A204.1 (cell line): ENCODE results near the gene STK32C.
"Not testable (repeated sequence)": the region's sequence is repeated elsewhere in the genome, so short reads cannot be mapped to it uniquely, and the experiment has no call there.

Experiments
- FAIRE-seq: peaks from 2 replicates; lab custom pipeline; 2012; peaks lifted over from hg19 to GRCh38; lab: Jason Lieb, UNC

The STK32C gene

DNA sequence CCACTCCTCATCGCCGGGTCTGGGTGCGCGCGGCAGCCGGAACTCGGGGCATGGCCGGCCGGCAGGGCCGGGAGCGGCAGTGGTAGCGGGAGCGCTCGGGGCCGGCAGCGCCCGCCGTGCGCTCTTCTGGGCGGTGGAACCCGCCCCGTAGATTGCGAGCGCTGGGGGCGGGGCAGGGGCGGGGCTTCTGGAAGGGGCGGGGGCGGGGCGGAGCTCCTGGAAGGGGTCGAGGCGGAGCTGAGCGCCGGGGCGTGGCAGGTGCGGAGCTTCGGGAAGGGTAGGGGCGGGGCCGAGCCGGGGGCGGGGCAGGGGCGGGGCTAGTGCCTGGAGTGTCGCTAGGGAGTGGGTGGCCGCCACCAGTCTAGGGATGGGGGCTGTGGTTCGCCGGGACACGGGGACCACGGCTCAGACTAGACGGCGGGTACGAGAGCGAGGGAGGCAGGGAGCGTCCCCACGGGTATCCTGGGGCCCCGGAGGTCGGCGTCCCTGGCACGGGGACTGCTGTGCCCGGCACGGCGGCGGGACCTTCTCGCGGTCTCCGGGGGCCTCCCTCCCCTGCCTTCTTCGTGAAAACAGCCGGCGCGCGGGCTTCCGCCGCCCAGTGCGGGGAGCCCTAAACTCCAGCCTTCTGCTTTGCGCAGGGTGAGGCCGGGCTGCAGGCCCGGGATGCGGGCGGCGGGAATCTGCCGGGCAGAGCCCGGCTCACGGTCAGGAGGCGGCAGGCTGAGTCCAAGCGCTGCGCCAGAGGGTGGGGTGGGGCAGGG lies at the start of gene STK32C:
Gene STK32C, minus strand, starts transcription at position 128 of the 764 bp plus-strand sequence. Its CDS starts 117 bp downstream, at position 11.
- FAIRE-seq = no peak

GRCh38 chr10:132356621-132357195 lies 49.0 kb upstream of the STK32C start:
- no peak for FAIRE-seq

DNA sequence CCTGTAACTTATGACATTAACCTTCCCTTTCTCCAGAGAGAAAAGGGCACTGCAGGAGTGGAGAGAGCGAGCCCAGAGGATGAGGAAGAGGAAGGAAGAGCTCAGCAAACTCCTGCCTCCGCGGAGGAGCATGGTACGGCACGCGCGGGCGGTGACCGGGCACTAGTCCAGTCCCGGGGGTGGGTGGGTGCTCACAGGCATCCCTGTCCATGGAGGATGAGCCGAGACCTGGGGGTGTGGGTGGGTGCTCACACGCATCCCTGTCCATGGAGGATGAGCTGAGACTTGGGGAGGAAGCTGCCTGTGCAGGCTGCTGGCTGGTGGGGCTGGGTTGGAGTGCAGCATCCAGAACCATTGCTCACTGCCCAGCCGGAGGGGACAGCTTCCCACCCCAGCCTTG lies 48.0 kb upstream of the STK32C start:
- no peak for FAIRE-seq

DNA sequence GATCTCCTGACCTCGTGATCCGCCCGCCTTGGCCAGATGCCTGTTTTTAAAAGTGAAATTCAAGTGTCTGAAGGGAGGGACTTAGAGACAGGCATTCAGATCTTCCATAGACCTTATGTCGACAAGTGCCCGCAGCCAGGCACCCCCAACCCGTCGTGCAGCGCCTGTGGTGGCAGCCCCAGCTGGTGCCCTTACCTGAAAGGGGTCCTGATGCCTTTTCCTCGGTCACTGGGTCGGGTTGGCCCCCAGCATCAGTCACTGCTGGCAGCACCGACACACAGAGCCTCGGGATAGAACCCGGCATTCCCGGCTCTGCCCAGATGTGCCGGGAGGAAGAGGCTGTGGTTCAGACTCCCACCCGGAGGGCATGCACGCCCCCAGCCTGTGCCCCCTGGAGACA lies 47.5 kb upstream of the STK32C start:
- FAIRE-seq = no peak

DNA sequence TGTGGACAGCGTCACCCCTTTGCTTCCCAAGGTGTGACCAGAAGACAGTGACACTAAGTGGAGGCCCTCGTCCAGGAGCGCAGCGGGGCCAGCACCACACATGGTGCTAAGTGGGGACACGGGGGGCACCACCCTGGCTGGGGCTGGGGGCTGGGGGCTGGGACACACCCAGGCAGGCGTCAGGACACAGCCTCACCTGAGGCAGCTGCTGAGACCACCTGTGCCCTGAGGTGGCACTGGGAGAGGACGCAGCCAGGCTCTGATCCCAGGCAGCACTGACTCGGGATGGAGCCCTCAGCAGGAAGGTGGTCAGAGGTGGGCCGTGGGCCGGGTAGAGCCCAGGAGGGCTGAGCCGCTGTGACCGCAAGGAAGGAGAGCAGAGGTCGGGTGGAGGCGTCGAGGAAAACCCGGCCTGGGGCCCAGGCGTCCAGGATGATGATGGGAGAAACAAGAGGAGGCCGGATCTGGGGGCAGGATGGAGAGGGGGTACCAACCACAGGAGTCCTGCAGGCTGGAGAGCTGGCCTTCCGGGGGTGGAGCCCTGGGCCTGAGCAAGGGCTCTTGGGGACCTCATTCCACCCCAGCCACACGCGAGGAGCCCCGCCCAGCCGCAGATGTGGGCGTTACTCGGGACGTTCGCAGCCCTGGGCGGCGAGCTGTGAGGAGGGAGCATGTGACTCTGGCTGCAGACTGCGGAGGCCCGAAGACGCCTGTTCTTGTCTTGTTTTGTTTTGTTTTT lies 46.8 kb upstream of the STK32C start:
- FAIRE-seq = no peak

- FAIRE-seq = no peak
Measured at GRCh38 chr10:132353456-132354355, 46.0 kb upstream of the STK32C start.

- FAIRE-seq = not testable (repeated sequence)
Measured at GRCh38 chr10:132352462-132353308, 44.9 kb upstream of the STK32C start.

DNA sequence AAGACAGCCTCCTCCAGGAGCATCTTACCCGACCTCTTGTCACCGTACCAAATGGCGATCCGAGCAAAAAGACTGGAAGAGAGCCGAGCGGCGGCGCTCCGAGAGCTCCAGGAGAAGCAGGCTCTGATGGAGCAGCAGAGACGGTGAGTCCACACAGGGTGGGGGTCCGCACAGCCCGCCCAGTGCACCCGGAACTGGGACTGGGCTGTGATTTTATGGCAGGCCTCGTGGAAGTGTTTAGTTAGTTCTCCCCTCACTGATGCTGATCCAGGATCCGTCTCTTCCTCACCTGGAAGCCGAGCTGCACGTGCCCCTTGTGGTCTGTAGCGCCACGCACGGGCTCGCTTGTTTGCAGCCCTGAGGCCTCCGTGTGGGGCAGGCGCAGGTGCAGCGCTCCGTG lies 43.9 kb upstream of the STK32C start:
- no peak for FAIRE-seq

DNA sequence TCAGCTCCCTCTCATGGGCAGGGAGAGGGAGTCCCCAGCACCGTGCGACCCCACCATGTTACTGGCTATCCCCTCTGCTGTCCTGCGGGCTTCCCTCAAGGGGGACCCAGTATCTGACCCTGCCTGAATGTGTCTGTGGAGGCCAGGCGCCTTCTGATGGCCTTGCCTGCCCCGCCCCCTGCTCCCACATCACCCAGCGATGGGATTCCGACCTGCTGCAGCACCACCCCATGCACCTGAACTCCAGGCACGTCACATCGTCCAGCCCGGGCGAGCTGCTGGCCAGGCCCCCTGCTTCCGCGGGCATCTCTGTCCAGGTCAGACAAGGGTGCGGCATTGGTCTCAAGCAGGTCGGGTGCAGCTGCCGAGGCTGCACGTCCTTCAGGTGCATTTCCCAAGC lies 43.2 kb upstream of the STK32C start:
- FAIRE-seq = no peak

- FAIRE-seq = no peak
Measured at GRCh38 chr10:132350391-132350790, 42.6 kb upstream of the STK32C start.

DNA sequence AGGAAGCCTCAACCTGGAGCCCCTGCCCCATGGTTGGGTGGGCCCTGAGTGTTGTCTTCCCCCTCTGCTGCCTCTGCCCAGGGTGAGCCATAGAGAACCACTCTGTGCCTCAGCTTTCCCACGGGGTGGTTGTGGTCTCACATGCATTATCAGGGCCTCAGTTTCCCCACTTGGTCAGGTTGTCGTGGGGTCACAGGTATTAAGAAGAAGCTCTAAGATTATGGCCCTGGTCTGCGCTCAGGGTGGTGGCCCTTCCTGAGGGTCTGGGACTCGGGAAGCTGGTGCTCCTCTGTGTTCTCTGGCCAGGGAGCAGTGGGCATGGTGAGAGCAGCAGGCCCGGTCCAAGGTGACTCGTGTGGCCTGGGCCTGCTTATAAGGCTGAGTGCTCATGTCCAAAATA lies 42.0 kb upstream of the STK32C start:
- FAIRE-seq = no peak

GRCh38 chr10:132347931-132348267 lies 40.1 kb upstream of the STK32C start:
- no peak for FAIRE-seq

DNA sequence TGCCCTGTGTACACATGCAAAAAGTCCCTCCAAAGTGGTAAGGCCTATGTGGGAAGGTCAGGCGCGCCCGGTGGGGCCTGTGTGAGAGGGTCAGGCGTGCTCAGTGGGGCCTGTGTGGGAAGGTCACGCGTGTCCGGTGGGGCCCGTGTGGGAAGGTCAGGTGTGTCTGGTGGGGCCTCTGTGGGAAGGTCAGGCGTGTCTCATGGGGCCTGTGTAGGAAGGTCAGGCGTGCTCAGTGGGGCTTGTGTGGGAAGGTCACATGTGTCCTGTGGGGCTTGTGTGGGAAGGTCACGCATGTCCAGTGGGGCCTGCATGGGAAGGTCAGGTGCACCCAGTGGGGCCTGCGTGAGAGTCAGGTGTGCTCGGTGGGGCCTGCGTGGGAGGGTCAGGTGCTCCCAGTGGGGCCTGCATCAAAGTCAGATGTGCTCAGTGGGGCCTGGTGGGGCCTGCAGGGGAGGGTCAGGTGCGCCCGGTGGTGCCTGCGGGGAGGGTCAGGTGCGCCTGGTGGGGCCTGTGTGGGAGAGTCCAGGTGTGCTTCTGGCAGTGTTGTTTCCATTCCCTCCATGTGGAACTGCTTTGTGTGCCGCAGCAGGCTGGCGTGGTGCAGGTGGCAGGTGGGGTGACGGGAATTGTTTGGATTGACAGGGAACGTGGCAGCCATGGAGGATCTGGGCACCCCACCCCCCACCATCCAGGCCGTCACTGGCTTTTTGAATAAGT lies 39.6 kb upstream of the STK32C start:
- no peak for FAIRE-seq

GRCh38 chr10:132346806-132347205 lies 39.1 kb upstream of the STK32C start:
- FAIRE-seq = no peak

- no peak for FAIRE-seq
Measured at GRCh38 chr10:132345345-132345744, 37.6 kb upstream of the STK32C start.

DNA sequence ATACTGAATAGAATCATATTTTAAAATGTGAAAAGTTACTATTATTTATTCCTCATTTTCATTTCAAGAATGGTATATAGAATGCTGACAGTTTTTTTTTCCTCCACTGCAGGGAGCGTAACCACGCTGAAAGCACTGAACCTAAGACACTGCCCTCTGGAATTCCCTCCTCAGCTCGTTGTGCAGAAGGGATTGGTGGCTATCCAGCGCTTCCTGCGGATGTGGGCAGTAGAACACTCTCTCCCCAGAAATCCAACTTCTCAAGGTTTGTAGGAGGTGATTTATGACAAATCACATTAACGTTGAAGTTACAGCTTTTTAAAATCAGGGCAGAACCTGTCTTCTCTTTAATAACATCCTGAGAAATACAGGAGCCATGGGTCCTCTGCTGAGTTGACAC lies 36.6 kb upstream of the STK32C start:
- no peak for FAIRE-seq

DNA sequence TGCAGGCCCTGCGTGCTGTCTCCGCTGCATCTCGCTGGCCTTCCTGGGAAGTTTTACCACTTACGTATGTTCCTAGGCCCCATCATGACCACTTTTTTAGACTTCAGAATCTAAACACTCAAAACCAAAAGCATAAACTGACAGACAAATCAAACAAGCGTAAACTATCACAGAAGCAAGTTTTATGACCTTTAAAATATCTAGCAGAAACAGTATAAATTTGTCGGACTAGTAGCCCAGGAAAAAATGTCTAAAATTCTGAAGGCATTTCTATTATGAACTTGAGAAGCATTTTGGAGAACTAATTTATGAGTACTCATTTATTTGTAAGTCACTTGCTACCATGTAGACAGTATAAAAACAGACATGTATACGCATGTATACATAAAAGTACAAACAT lies 34.8 kb upstream of the STK32C start:
- FAIRE-seq = no peak

- FAIRE-seq = no peak
Measured at GRCh38 chr10:132341781-132342180, 34.0 kb upstream of the STK32C start.

DNA sequence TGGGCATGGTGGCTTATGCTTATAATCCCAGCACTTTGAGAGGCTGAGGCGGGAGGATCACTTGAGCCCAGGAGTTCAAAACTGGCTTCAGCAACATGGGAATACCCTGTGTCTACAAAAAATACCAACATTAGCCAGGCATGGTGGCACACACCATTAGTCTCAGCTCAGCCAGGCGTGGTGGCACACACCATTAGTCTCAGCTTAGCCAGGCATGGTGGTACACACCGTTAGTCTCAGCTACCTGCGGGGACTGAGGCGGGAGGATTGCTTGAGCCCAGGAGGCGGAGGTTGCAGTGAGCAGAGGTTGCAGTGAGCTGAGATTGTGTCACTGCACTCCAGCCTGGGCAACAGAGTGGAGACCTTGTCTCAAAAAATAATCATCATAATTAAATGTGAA lies 33.3 kb upstream of the STK32C start:
- no peak for FAIRE-seq

- FAIRE-seq = no peak
Measured at GRCh38 chr10:132339276-132339675, 31.5 kb upstream of the STK32C start.

DNA sequence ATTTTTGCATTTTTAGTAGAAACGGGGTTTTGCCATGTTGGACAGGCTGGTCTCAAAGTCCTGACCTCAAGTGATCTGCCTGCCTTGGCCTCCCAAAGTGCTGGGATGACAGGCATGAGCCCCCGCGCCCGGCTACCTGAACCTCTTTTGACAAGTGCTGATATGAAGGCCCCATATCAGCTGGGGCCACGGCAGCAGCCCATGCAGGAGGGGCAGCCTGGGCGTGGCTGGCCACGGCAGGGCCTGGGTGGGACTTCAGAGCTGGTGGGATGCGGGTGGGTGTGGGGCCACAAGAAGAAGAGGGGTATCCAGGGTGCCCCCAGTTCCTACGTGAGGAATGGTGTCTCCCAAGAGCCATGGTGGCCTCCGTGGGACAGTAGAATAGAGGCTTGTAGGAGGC lies 31.1 kb upstream of the STK32C start:
- FAIRE-seq = no peak
